H9 (cell line): ENCODE measurements around the gene TPM4. TPM values are rescaled to one million over a fixed set of nuclear protein-coding genes. Genes with fewer than 3 reads are reported as not detected.

Experiments
- DNase-seq: peaks from one replicate; pipeline ENCODE4 v3.0.0-alpha.2; 2017
- H2AFZ ChIP-seq: one replicate; pipeline ENCODE4 v1.6.1; 2013; ENCODE audit warnings: mild to moderate bottlenecking, low read length, control low read depth, moderate library complexity
- H2AK5ac ChIP-seq: 2 replicates; pipeline ENCODE4 v1.6.1; 2013; ENCODE audit warnings: low read length, control low read depth, mixed read lengths; ENCODE audit not compliant: insufficient read length
- H2BK120ac ChIP-seq: one replicate; pipeline ENCODE4 v1.6.1; 2013; ENCODE audit warnings: low read depth, mild to moderate bottlenecking, low read length, control low read depth, inconsistent platforms; ENCODE audit not compliant: poor library complexity, severe bottlenecking
- H2BK12ac ChIP-seq: 2 replicates; pipeline ENCODE4 v1.6.1; 2013; ENCODE audit warnings: low read length, control low read depth, mixed read lengths, low read depth; ENCODE audit not compliant: insufficient read length
- H2BK15ac ChIP-seq: 2 replicates; pipeline ENCODE4 v1.6.1; 2013; ENCODE audit warnings: low read depth, low read length, control low read depth
- H2BK20ac ChIP-seq: one replicate; pipeline ENCODE4 v1.6.1; 2013; ENCODE audit warnings: low read depth, mild to moderate bottlenecking, low read length, control low read depth, inconsistent platforms; ENCODE audit not compliant: poor library complexity, severe bottlenecking
- H2BK5ac ChIP-seq: 2 replicates; pipeline ENCODE4 v1.6.1; 2013; ENCODE audit warnings: low read length, control low read depth, mixed read lengths; ENCODE audit not compliant: insufficient read length
- H3K14ac ChIP-seq: 2 replicates; pipeline ENCODE4 v1.6.1; 2013; ENCODE audit warnings: low read length, control low read depth; ENCODE audit not compliant: insufficient read depth
- H3K18ac ChIP-seq: 2 replicates; pipeline ENCODE4 v1.6.1; 2013; ENCODE audit warnings: low read depth, mild to moderate bottlenecking, mixed read lengths, low read length, control low read depth; ENCODE audit not compliant: insufficient read length
- H3K23ac ChIP-seq: 2 replicates; pipeline ENCODE4 v1.6.1; 2013; ENCODE audit warnings: low read length, control low read depth, mixed read lengths, low read depth; ENCODE audit not compliant: insufficient read length
- H3K23me2 ChIP-seq: 2 replicates; pipeline ENCODE4 v1.6.1; 2013; ENCODE audit warnings: low read depth, mild to moderate bottlenecking, mixed read lengths, low read length, control low read depth; ENCODE audit not compliant: insufficient read length, poor library complexity, severe bottlenecking
- H3K27ac ChIP-seq: 2 replicates; pipeline ENCODE4 v1.5.1; 2013; ENCODE audit warnings: low read length, control low read depth, mixed read lengths, low read depth; ENCODE audit not compliant: insufficient read length
- H3K27me3 ChIP-seq: 2 replicates; pipeline ENCODE4 v1.6.1; 2013; ENCODE audit warnings: low read length, control low read depth, inconsistent platforms; ENCODE audit not compliant: insufficient read depth
- H3K4ac ChIP-seq: 2 replicates; pipeline ENCODE4 v1.6.1; 2013; ENCODE audit warnings: low read depth, mild to moderate bottlenecking, control low read depth, inconsistent platforms, low read length, moderate library complexity
- H3K4me1 ChIP-seq: 2 replicates; pipeline ENCODE4 v1.6.1; 2013; ENCODE audit warnings: low read length, control low read depth, inconsistent platforms; ENCODE audit not compliant: insufficient read depth
- H3K4me2 ChIP-seq: 2 replicates; pipeline ENCODE4 v1.6.1; 2013; ENCODE audit warnings: low read length, control low read depth, mixed read lengths; ENCODE audit not compliant: insufficient read length, insufficient read depth
- H3K56ac ChIP-seq: 2 replicates; pipeline ENCODE4 v1.6.1; 2013; ENCODE audit warnings: low read depth, mild to moderate bottlenecking, mixed read lengths, low read length, control low read depth; ENCODE audit not compliant: insufficient read length
- H3K79me1 ChIP-seq: 2 replicates; pipeline ENCODE4 v1.6.1; 2013; ENCODE audit warnings: low read depth, mild to moderate bottlenecking, moderate library complexity, low read length, control low read depth, inconsistent platforms; ENCODE audit not compliant: insufficient read depth, poor library complexity, severe bottlenecking
- H3K79me2 ChIP-seq: 2 replicates; pipeline ENCODE4 v1.6.1; 2013; ENCODE audit warnings: low read length, control low read depth, inconsistent platforms; ENCODE audit not compliant: insufficient read depth
- H3K9ac ChIP-seq: 2 replicates; pipeline ENCODE4 v1.6.1; 2013; ENCODE audit warnings: low read length, control low read depth, mixed read lengths; ENCODE audit not compliant: insufficient read length; ENCODE audit errors: extremely low read depth
- H3K9me3 ChIP-seq: one replicate; pipeline ENCODE4 v1.6.1; 2013; ENCODE audit warnings: low read depth, low read length, inconsistent platforms; ENCODE audit not compliant: control insufficient read depth
- H3T11ph ChIP-seq: one replicate; pipeline ENCODE4 v1.6.1; 2013; ENCODE audit warnings: mild to moderate bottlenecking, low read length, control low read depth, inconsistent platforms
- H4K20me1 ChIP-seq: one replicate; pipeline ENCODE4 v1.6.1; 2013; ENCODE audit not compliant: control insufficient read depth, insufficient read length, insufficient read depth
- H4K5ac ChIP-seq: 2 replicates; pipeline ENCODE4 v1.6.1; 2013; ENCODE audit warnings: low read depth, mild to moderate bottlenecking, mixed read lengths, low read length, control low read depth; ENCODE audit not compliant: insufficient read length
- H4K8ac ChIP-seq: replicated peaks from 2 replicates; pipeline ENCODE4 v1.6.1; 2013; ENCODE audit warnings: low read length, control low read depth, mixed read lengths, low read depth; ENCODE audit not compliant: insufficient read length
- H4K91ac ChIP-seq: 2 replicates; pipeline ENCODE4 v1.6.1; 2013; ENCODE audit warnings: low read depth, mild to moderate bottlenecking, moderate library complexity, mixed read lengths, low read length, control low read depth; ENCODE audit not compliant: insufficient read length
- H3K27ac Mint-ChIP-seq, 3 experiments: 2 replicates in 2 of 3; 3 replicates in 1 of 3; pipeline ENCODE4 v1.8.0; 2020 to 2021; ENCODE audit warnings: mixed read lengths in 3 of 3, mild to moderate bottlenecking in 1 of 3, moderate library complexity in 1 of 3
- H3K27me3 Mint-ChIP-seq: 2 replicates; pipeline ENCODE4 v1.8.0; 2021; ENCODE audit warnings: low read depth, mild to moderate bottlenecking, moderate library complexity, mixed read lengths
- H3K36me3 Mint-ChIP-seq, 3 experiments: 2 replicates in 2 of 3; 3 replicates in 1 of 3; pipeline ENCODE4 v1.8.0; 2020 to 2021; ENCODE audit warnings: low read depth in 3 of 3, mixed read lengths in 3 of 3; ENCODE audit not compliant: insufficient read depth in 1 of 3
- H3K4me1 Mint-ChIP-seq, 2 experiments: 2 replicates each; pipeline ENCODE4 v1.8.0; 2020; ENCODE audit warnings: mixed read lengths in 2 of 2
- H3K4me3 Mint-ChIP-seq, 2 experiments: 2 replicates in 1 of 2; 3 replicates in 1 of 2; pipeline ENCODE4 v1.8.0; 2020 to 2021; ENCODE audit warnings: mild to moderate bottlenecking in 2 of 2, mixed read lengths in 2 of 2, moderate library complexity in 1 of 2
- H3K9me3 Mint-ChIP-seq, 2 experiments: 2 replicates in 1 of 2; 3 replicates in 1 of 2; pipeline ENCODE4 v1.8.0; 2020; ENCODE audit warnings: mild to moderate bottlenecking in 2 of 2, mixed read lengths in 2 of 2, moderate library complexity in 1 of 2
- CTCF ChIP-seq: fragments of 200-600 bp; sonication (generic); conservative IDR thresholded peaks from 3 replicates; pipeline ENCODE4 v1.8.0; 2021; ENCODE audit warnings: antibody characterized with exemption, mild to moderate bottlenecking
- WGBS: extraction: QIAGEN DNeasy Blood & Tissue Kit; methylation state at CpG from one replicate; pipeline ENCODE4 v1.1.7; 2013; ENCODE audit warnings: missing lambda C conversion rate, low lambda C conversion rate, mixed read lengths; ENCODE audit not compliant: insufficient read length; ENCODE audit errors: extremely low coverage; 5-methylcytosine and 5-hydroxymethylcytosine counted together
- total RNA-seq: library from RNA; stranded (reverse); gene quantifications from 2 replicates; pipeline ENCODE4 v1.2.1, GENCODE V29; 2021

The TPM4 gene
- total RNA-seq, 1 experiment from 2014 or later = 431 TPM

- H2AK5ac ChIP-seq = no peak overlapping the region
- Mint-ChIP-seq H3K36me3 (peaks cover 32 to 77% (median 63%) of the 10 kb centered on the region in 3 experiments; a peak in 6 of 7 replicates), H3K27ac (no peak overlapping the region), H3K9me3 (no peaks in the 10 kb centered on the region), H3K4me1 (no peaks in the 10 kb centered on the region), H3K27me3 (no peaks in the 10 kb centered on the region), H3K4me3 (no peak overlapping the region; a peak in 1 of 5 replicates)
- no peak overlapping the region for H3T11ph ChIP-seq
- no peak overlapping the region for H4K91ac ChIP-seq
- DNase-seq = no peak
- no peak overlapping the region for H2BK20ac ChIP-seq
- H3K27me3 ChIP-seq = no peaks in the 10 kb centered on the region
- no peak overlapping the region for H2BK12ac ChIP-seq
- no peaks in the 10 kb centered on the region for H3K23me2 ChIP-seq
- H2BK5ac ChIP-seq = no peak overlapping the region
- no peak overlapping the region for H4K5ac ChIP-seq
- H3K14ac ChIP-seq = no peak overlapping the region
- no peak overlapping the region for H3K27ac ChIP-seq
- no peaks in the 10 kb centered on the region for H4K20me1 ChIP-seq
- no peak overlapping the region for H4K8ac ChIP-seq
- no peaks in the 10 kb centered on the region for H3K79me1 ChIP-seq
- H3K79me2 ChIP-seq = no peaks in the 10 kb centered on the region
- no CpG with 5 or more reads among the region's 5 CpGs for WGBS
- H3K56ac ChIP-seq = no peak overlapping the region
- H2BK15ac ChIP-seq = no peak overlapping the region
- no peak overlapping the region for H3K4ac ChIP-seq
- no peak overlapping the region for H3K18ac ChIP-seq
- no peaks in the 10 kb centered on the region for H3K4me1 ChIP-seq
- no peak for TF ChIP-seq CTCF
- H3K9ac ChIP-seq = no peak overlapping the region
- no peak overlapping the region for H3K23ac ChIP-seq
- H2BK120ac ChIP-seq = no peak overlapping the region
- no peak overlapping the region for H3K4me2 ChIP-seq
- no peak overlapping the region for H2AFZ ChIP-seq
- H3K9me3 ChIP-seq = no peaks in the 10 kb centered on the region
These were observed 44.8 kb downstream of the TPM4 start for GRCh38 chr19:16121141-16121540.
